C4-2B (cell line): ENCODE results near the gene CDH23.

Experiments
- ZFX ChIP-seq: fragments of 450-650 bp; IDR thresholded peaks from 2 replicates; pipeline ENCODE4 v1.6.1; 2017
- TF ChIP-seq, protein P1 (sequence below): fragments of 450-650 bp; conservative IDR thresholded peaks from 2 replicates; pipeline ENCODE4 v1.5.1; 2017; ENCODE audit warnings: mild to moderate bottlenecking

DNA sequence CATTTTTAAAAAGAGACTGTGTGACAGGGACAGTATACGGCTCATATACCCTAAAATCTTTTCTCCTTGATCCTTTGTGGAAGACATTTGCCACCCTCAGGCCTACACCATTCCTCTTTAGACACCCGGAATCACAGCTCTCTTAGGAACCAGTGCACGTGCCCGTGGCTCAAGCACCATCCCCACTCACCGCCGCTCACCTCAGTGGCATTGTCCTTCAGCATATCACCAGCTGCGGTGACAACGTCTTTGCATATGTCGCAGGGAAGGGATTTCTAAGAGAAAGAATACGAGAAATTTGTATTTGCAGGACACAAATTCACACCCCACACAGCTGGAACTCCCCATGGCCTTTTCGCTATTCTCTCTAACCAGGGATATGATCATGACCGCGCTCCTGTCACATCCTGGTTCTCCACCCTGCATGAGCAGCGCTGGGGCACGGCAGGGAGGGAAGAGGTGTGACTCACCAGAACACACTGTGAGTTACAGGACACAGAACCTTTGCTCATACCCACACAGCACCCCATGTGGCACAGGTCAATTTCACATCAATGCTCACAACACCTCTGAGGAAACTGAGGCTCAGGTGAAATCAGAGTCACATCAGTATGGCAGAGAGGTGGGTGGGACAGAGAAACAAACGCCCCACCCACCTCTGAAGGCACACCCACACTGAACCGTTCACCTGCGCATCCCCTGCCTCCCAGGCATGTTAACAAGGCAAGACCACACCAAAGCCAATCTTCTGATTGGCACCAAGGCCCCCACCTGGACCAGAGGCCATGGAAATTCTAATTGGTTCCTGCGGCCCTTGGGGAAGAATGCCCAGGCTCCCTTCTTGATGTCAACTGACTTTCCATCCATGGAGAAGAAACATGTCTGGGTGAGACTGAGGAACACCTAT is 435.2 kb downstream of the CDH23 start:
- TF ChIP-seq, protein P1, sequence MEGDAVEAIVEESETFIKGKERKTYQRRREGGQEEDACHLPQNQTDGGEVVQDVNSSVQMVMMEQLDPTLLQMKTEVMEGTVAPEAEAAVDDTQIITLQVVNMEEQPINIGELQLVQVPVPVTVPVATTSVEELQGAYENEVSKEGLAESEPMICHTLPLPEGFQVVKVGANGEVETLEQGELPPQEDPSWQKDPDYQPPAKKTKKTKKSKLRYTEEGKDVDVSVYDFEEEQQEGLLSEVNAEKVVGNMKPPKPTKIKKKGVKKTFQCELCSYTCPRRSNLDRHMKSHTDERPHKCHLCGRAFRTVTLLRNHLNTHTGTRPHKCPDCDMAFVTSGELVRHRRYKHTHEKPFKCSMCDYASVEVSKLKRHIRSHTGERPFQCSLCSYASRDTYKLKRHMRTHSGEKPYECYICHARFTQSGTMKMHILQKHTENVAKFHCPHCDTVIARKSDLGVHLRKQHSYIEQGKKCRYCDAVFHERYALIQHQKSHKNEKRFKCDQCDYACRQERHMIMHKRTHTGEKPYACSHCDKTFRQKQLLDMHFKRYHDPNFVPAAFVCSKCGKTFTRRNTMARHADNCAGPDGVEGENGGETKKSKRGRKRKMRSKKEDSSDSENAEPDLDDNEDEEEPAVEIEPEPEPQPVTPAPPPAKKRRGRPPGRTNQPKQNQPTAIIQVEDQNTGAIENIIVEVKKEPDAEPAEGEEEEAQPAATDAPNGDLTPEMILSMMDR: no peak
- no peak for TF ChIP-seq ZFX
